Cardiac fibroblast (primary cell): Measurements from ENCODE around the gene ADAMTS2.

ENCODE experiments used
- DNase-seq, 2 donors: peaks; one replicate each; pipeline versions ENCODE4 v3.0.0 to v3.0.0-alpha.2; 2010; ENCODE audit warnings: low read depth in 2 of 2
- H3K4me3 ChIP-seq, 2 donors: replicated peaks in 1 of 2; 1 replicate in 1 of 2; 2 replicates in 1 of 2; pipeline ENCODE4 v1.5.1; 2011; ENCODE audit warnings: low read depth in 2 of 2, low read length in 2 of 2, mild to moderate bottlenecking in 2 of 2, moderate library complexity in 1 of 2
- TF ChIP-seq, protein P1 (sequence below): IDR thresholded peaks from one replicate; pipeline ENCODE4 v1.5.1; 2011; ENCODE audit warnings: low read depth, mild to moderate bottlenecking, low read length, inconsistent platforms

The ADAMTS2 gene

DNA sequence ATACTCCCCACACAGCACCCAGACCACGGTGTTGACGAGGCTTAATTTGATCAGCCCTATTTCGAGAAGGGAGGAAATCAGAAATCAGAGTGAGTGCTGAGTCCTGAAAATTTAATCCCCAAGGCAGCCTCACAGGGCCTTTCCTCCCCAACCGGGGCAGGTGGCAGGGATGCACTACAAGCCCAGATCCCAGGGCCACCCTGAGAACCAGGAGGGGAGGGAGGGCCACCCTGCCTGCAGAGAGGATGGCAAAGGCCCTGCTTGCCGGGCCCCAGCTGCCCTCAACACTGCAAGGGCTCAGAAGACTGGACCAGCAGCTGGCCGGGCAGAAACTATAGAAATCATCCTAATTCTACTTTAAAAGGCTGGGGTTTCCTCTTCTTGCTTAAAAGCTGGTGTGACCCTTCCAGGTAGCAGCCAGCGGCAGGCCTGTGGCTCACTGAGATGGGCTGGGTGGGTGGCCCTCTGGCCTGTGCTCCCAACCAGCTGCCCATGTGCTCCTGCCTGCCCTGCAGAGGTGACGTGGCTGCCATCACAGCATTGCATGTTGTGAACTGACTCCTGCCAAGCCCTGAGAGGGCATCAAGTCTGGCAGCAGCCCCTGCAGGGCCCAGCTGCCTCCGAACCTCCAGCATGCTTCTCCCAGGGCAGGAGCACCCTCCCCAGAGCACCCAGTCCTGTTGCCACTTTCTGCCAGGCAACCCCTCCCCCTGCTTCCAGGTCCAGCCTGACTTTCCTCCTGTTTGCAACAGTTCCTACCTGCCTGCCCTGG lies 122.8 kb downstream of the ADAMTS2 start:
- H3K4me3 ChIP-seq = no peak overlapping the region
- TF ChIP-seq, protein P1, sequence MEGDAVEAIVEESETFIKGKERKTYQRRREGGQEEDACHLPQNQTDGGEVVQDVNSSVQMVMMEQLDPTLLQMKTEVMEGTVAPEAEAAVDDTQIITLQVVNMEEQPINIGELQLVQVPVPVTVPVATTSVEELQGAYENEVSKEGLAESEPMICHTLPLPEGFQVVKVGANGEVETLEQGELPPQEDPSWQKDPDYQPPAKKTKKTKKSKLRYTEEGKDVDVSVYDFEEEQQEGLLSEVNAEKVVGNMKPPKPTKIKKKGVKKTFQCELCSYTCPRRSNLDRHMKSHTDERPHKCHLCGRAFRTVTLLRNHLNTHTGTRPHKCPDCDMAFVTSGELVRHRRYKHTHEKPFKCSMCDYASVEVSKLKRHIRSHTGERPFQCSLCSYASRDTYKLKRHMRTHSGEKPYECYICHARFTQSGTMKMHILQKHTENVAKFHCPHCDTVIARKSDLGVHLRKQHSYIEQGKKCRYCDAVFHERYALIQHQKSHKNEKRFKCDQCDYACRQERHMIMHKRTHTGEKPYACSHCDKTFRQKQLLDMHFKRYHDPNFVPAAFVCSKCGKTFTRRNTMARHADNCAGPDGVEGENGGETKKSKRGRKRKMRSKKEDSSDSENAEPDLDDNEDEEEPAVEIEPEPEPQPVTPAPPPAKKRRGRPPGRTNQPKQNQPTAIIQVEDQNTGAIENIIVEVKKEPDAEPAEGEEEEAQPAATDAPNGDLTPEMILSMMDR = no peak
- DNase-seq = no peak

DNA sequence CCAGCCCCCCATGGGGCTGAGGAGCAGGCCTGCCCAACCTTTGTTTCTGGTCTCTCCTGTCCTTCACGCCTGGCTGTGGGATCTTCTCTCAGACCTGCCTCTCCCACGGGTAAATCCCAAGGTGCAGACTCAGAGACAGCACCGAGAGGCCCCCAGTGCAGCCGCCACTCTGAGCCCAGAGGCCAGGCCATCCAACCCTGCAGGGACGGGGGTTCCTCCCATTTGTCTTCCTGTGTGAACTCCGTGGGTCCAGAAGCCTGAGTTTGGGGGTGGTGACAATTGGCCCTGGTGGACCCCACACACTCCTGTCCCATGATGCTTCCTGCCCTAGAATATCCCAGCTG lies 123.4 kb downstream of the ADAMTS2 start:
- DNase-seq = no peak
- H3K4me3 ChIP-seq = no peak overlapping the region
- TF ChIP-seq, protein P1 = no peak

DNA sequence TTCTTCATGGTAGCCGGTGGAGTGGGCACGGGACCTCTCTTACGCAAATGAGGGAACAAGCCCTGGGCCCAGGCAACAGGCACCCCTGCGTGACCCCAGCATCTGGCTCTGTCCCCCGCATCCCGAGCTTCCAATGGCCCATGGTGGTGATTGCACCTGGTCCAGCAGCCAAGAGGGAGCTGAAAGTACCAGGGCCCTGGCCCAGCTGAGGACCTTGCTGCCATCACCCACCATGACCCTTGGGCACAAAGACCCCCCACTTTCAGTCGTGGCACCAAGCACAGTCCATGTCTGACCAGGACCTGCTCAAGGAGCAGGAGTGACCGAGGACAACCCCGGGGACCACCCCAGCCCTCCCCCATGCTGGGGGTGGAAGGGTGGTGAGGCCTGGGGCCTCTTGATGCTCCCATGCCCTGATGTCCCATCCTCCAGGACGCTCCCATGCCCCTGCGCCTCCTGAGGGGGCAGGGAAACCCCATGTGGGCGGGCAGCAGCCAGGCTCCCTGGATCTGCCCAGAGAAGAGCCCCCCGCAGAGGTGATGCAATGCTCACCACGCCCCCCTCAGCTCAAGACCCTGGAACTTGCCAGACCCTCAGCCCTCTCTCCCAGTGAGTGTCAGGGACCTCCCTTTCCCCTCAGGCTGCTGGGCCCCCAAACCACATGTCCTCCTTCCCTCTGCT lies 123.9 kb downstream of the ADAMTS2 start:
- H3K4me3 ChIP-seq = no peak overlapping the region
- TF ChIP-seq, protein P1 = no peak
- no peak for DNase-seq

DNA sequence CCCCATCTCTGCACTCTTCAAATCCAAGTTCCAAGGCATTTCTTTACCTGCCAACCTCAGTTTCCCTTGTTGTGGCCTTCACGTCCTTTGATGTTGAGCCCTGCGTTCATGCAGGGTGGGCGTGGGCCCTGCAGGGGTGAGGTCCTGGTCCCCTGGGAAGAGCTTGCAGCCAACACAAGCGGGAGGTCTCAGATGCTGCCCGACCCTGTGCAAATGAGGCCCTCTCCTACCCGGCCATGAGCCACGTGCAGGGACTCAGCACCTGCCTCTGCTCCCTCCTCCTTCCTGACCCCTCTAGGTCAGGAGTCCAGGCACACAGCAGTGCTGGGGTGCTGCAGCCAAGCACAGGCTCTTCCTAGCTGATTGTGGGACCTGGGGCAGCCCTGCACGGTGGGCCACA lies 124.5 kb downstream of the ADAMTS2 start:
- no peak for DNase-seq
- TF ChIP-seq, protein P1 = no peak
- no peak overlapping the region for H3K4me3 ChIP-seq

DNA sequence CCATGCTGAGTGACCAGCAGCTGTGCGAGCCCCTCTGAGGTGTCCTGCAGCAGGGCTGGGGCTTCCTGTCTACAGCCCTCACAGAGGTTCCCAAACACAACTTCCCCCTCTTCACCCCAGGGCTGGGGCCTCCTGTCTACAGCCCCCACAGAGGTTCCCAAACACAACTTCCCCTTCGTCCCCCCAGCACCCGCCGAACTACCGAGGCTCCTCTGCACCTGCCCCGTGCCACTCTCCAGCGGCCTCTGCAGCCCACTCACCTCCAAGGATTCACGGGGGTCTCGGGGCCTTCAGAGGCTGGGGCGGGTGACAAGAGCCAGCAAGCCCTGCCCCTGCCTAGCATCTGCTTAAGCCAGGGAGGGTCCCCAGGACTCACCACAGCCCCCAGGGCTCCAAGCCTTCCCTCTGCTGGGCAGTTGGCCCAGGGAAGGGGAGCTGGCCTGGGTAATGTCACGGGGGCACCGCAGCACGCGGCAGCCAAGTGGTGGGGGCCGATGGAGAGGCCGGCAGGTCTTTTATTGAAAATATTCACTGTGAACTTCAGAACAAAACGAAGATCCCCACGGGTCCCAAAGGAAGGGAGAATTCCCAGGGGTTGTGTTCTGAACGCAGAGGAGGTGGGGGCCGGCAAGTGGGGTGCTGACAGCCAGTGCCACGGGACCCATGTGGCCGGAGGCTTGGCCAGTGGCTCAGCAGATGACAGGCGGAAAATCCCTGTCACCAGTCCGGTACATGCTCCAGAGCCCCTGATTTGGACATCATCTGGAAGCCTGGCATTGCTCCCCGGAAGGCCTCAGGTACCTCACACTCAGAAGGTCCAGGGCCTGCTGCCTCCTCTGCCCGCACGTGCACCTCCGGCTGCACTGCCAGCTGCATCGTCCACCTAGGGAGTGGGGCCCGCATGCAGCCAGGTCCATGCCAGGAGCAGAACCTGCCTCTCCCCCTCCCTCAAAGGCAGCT lies 125.3 kb downstream of the ADAMTS2 start:
- H3K4me3 ChIP-seq = no peak overlapping the region

DNA sequence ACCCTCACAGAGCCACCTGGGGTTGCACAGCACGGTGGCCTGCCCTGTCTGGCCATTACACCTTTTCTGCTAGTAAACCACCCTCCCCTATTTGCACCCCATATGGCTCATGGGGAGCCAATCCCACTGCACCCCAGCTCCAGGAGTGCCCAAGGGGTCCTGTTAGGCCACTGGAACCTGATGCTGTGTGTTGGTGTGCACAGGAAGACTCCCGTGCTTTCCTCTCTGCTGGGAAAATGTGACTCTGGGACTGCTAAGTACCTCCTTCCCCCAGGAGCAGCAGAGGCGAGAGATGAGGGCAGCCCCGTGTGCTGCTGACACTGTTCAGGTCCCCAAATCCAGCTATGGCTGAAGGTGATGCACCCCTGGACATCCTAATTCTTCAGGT lies 126.3 kb downstream of the ADAMTS2 start:
- TF ChIP-seq, protein P1 = no peak
- no peak for DNase-seq
- H3K4me3 ChIP-seq = no peak overlapping the region

More for the DNA sequence above, 125.3 kb downstream of the ADAMTS2 start:
- TF ChIP-seq, protein P1 = no peak
- no peak for DNase-seq
